ENCODE data around the gene COLEC11. TPM values are rescaled to one million over a fixed set of nuclear protein-coding genes. Genes with fewer than 3 reads are reported as not detected.
A peak's percentile ranks its signal among the peaks of the same experiment; 100 is the strongest.

The COLEC11 gene
- total RNA-seq, 3 donors from 2014 or later (not counting 1 experiment from before 2014, with no cell fraction given): 0.61 TPM; not detected in 2

DNA sequence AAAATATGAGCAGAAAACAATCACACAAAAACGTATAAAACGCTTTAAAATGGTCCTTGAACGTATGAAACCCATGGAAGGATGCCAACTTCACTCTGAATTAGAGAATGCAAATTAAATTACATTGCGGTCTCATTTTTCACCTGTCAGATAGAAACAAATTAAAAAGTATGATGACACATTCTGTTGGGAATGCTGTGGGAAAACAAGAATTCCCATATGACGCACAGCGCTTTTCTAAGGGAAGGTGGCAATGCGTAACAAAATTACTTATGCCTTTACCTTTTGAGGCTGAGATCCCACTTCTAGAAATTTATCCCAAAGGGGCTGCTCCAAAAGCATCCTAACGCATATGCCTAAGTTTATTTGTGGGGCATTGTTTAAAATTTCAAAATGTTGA lies 23.6 kb upstream of the COLEC11 start:
- TF ChIP-seq, protein P1, sequence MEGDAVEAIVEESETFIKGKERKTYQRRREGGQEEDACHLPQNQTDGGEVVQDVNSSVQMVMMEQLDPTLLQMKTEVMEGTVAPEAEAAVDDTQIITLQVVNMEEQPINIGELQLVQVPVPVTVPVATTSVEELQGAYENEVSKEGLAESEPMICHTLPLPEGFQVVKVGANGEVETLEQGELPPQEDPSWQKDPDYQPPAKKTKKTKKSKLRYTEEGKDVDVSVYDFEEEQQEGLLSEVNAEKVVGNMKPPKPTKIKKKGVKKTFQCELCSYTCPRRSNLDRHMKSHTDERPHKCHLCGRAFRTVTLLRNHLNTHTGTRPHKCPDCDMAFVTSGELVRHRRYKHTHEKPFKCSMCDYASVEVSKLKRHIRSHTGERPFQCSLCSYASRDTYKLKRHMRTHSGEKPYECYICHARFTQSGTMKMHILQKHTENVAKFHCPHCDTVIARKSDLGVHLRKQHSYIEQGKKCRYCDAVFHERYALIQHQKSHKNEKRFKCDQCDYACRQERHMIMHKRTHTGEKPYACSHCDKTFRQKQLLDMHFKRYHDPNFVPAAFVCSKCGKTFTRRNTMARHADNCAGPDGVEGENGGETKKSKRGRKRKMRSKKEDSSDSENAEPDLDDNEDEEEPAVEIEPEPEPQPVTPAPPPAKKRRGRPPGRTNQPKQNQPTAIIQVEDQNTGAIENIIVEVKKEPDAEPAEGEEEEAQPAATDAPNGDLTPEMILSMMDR (IDR thresholded peaks at IDR 0.05): no peak
- ATAC-seq (no peak), DNase-seq (no peak)
- Mint-ChIP-seq H3K4me3 (no peak overlapping the region), H3K4me1 (peaks cover 7 to 13% of the 10 kb centered on the region in 2 donors), H3K9me3 (no peaks in the 10 kb centered on the region), H3K36me3 (no peaks in the 10 kb centered on the region), H3K27me3 (ENCODE audit: low read depth in 2 of 2) (no peaks in the 10 kb centered on the region), H3K27ac (no peak overlapping the region)
- WGBS (ENCODE audit: insufficient coverage): 98% methylated on average over 8 of the region's 8 CpGs
- no peak overlapping the region for H3K4me3 ChIP-seq (ENCODE audit: low read length)
- intact Hi-C loops (cut with micrococcal nuclease): no loop called here
- peaks cover 12% of the 10 kb centered on the region for H3K4me1 ChIP-seq (ENCODE audit: control insufficient read depth, insufficient read depth, low read length)
- no peak overlapping the region for H3K27ac ChIP-seq (ENCODE audit: low read length)
- no peaks in the 10 kb centered on the region for H3K9me3 ChIP-seq (ENCODE audit: control insufficient read depth, insufficient read depth, low read length)
- no peaks in the 10 kb centered on the region for H3K36me3 ChIP-seq (ENCODE audit: control insufficient read depth, insufficient read depth, low read length)
- no peaks in the 10 kb centered on the region for H3K27me3 ChIP-seq (ENCODE audit: control insufficient read depth, insufficient read depth, low read length)

DNA sequence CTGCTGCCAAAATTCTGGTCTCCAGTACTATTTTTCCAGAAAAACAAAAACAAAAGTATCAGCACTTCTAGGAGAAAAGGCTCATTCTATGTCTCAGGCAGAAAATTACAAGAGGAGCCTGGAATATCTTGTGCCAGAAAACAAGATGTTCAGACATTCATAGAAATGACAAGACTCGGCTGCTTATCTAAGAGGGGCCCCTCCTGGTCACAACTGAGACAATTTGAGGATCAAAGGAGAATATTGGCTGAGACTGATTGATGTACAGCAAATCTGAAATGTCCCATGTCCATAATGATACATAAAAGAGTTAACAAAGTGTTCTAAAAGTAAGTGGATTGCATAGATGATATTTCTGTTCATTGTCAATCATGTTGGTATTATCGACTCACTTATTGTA lies 22.3 kb upstream of the COLEC11 start:
- H3K36me3 Mint-ChIP-seq: peaks cover 5% of the 10 kb centered on the region
- Histone ChIP-seq H3K27ac (ENCODE audit: low read length) (no peak overlapping the region), H3K9me3 (ENCODE audit: control insufficient read depth, insufficient read depth, low read length) (no peaks in the 10 kb centered on the region), H3K4me3 (ENCODE audit: low read length) (no peak overlapping the region), H3K4me1 (ENCODE audit: control insufficient read depth, insufficient read depth, low read length) (peaks cover 18% of the 10 kb centered on the region), H3K27me3 (ENCODE audit: control insufficient read depth, insufficient read depth, low read length) (no peaks in the 10 kb centered on the region), H3K36me3 (ENCODE audit: control insufficient read depth, insufficient read depth, low read length) (peaks cover 9% of the 10 kb centered on the region)
- no peaks in the 10 kb centered on the region for H3K27me3 Mint-ChIP-seq (ENCODE audit: low read depth in 2 of 2)
- DNase-seq: no peak
- intact Hi-C loops (cut with micrococcal nuclease): no loop called here
- no peak overlapping the region for H3K27ac Mint-ChIP-seq
- ATAC-seq: no peak
- TF ChIP-seq, protein P1 (IDR thresholded peaks at IDR 0.05): no peak
- no peak overlapping the region for H3K4me3 Mint-ChIP-seq
- 89% methylated on average over 1 of the region's 2 CpGs for WGBS (ENCODE audit: insufficient coverage)
- no peaks in the 10 kb centered on the region for H3K9me3 Mint-ChIP-seq
- peaks cover 18 to 23% of the 10 kb centered on the region in 2 donors for H3K4me1 Mint-ChIP-seq

DNA sequence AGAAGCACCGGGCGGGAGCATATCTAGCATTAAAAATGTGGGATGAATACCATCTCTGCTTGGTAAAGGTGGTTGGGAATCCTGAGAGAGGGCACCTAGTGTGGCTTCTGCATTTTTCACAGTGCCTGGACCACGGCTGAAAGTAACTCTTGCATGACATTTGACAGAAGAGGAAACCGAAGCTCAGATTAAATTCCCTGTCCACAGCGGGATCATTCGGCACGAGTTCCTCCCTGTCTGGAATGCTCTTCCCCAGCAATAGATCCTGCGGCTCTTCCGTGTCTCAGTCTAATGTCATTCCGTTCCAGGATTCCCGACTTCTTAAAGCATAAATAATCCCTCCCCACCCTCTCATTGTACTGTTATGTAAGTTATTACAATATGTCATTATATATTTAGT lies 20.8 kb upstream of the COLEC11 start:
- H3K4me3 ChIP-seq (ENCODE audit: low read length): no peak overlapping the region
- WGBS (ENCODE audit: insufficient coverage): 89% methylated on average over 7 of the region's 11 CpGs
- Mint-ChIP-seq H3K9me3 (no peaks in the 10 kb centered on the region), H3K4me1 (peaks cover 34 to 38% of the 10 kb centered on the region in 2 donors), H3K27ac (peak overlapping the region in 1 of 2 donors; percentile 91), H3K36me3 (peaks cover 14% of the 10 kb centered on the region), H3K27me3 (ENCODE audit: low read depth in 2 of 2) (no peaks in the 10 kb centered on the region), H3K4me3 (peak overlapping the region; percentile 91)
- ATAC-seq: no peak
- no peaks in the 10 kb centered on the region for H3K9me3 ChIP-seq (ENCODE audit: control insufficient read depth, insufficient read depth, low read length)
- intact Hi-C loops (cut with micrococcal nuclease): no loop called here
- peaks cover 18% of the 10 kb centered on the region for H3K4me1 ChIP-seq (ENCODE audit: control insufficient read depth, insufficient read depth, low read length)
- no peaks in the 10 kb centered on the region for H3K27me3 ChIP-seq (ENCODE audit: control insufficient read depth, insufficient read depth, low read length)
- TF ChIP-seq, protein P1 (IDR thresholded peaks at IDR 0.05): no peak
- no peak overlapping the region for H3K27ac ChIP-seq (ENCODE audit: low read length)
- peaks cover 25% of the 10 kb centered on the region for H3K36me3 ChIP-seq (ENCODE audit: control insufficient read depth, insufficient read depth, low read length)
- DNase-seq: no peak

Measured in natural killer cell (primary cell).